GM12873 (cell line): ENCODE measurements around the gene C15orf40.

Source experiments
- CTCF ChIP-seq: IDR thresholded peaks from 2 replicates; pipeline ENCODE4 v1.5.1; 2012; ENCODE audit warnings: low read depth, mild to moderate bottlenecking, moderate library complexity, low read length, control low read depth; ENCODE audit not compliant: insufficient read depth; ENCODE audit errors: missing control alignments

Gene C15orf40

DNA sequence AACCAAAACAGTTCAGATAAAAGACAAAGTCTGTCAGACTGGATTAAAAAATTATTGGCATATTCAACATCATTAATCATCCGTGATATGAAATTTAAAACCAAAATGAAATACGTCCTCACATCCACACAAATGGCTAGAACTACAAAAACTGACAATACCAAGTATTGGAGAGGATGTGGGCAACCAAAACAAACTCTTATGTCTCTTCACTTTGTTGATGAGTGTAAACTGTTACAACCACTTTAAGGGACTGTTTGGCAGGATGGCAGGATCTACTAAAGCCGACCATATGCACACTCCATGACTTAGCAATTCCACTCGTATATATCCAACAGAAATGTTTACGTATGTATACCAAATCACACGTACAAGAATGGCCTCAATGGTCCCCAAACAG is 24.8 kb upstream of the C15orf40 start:
- TF ChIP-seq CTCF: no peak

DNA sequence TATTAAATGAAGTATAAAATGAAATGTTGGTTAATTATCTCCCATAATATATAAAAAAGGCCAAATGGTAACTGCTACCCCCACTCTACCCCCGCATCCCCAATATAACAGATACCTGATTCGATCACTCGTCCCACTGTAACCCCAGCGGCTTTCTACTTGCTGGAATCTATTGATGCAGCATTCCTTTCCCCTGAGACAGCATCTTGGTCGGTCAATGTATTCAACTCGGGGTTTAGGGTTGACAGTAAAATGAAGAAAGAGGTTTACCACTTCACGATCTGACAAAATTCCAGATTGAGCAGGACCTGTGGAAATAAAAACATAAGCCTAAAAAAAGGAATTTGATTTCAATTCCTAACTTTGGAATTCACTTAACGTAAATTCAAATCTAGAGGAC is 18.6 kb upstream of the C15orf40 start:
- TF ChIP-seq CTCF: no peak

- TF ChIP-seq CTCF: no peak
Observed at GRCh38 chr15:83018436-83018835, 7.0 kb upstream of the C15orf40 start.

DNA sequence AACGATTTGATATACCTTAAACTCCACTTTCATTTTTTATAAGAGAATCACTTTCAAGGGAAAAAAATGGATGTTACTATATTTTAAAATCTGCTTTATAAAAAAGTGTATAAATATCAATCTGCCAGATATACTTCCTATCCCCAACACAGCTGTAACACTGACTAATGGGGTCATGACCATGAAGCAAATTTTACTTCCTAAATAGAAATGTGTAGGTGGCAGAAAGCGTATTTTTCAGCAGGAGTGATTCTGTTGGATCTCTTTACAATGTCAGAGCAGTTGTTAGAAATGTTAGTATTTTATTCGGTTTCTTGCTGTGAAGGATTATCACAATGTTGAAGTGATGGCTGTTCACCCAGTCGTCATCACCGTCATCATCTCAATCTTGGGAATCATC is 5.5 kb upstream of the C15orf40 start:
- TF ChIP-seq CTCF: no peak

DNA sequence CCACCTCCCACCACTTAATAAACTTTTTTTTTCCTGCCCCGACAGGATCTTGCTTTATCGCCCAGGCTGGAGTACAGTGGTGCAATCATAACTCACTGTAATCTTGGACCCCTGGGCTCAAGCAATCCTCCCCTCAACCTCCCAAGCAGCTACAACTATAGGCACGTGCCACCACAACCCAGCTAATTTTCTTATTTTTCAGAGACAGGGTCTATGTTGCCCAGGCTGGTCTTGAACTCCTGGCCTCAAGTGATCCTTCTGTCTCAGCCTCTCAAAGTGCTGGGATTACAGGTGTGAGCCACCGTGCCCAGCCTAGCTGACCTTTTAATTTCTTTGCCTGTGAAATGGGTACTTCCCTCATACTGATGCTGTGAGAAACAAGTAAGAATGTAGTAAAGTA is 3.9 kb upstream of the C15orf40 start:
- no peak for TF ChIP-seq CTCF

DNA sequence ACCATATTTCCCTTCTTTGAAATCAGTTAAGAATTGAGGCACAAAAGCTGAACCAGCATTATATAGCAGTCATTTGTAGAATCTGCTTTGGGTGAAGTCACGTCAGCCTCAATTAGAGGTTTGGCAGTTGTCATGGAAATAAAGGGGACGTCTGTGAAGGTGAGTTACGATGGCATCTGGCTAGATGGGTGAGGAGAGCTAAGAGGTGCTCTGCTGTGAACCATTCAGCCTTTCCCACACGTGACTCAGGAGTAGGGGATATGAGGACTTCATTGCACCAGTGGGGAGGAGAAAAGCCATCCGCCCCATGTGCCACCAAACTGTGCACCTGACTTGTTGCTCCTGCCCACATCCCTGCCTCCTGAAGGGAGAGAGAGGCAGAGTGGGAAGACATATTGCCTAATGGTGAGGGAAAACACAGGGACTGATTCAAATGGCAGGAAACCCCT is 2.8 kb upstream of the C15orf40 start:
- no peak for TF ChIP-seq CTCF

DNA sequence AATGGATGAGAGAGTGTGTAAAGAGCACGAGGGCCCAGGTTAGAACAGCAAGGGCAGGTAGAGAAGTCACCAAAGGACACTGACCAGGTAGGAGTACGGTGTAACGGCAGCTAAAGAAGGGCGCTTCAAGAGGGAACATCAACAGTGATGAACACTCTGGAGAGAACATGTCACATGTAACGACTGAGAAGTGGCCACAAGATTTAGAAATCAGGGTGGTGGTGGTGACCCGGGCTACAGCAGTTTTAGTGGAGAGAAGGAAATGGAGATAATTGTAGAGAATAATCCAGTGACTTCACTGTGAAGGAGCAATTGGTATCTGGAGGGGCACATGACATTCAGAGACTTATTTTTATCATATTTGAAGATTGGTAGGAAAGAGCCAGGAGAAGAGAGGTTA is 1.2 kb upstream of the C15orf40 start:
- no peak for TF ChIP-seq CTCF

GRCh38 chr15:83012076-83012426 is 612 bp upstream of the C15orf40 start:
- TF ChIP-seq CTCF: no peak
